RWPE2 (cell line): ENCODE data around the gene DIPK2B.

Experiments used
- ATAC-seq: fragments of 200-7000 bp; cut with Tn5 transposase; 3 replicates; pipeline ENCODE4 v1.9.1; 2021; ENCODE audit warnings: low read depth
- DNase-seq: peaks from one replicate; pipeline ENCODE4 v3.0.0-alpha.2; 2020; ENCODE audit warnings: low spot score
- H3K27ac ChIP-seq: fragments of 450-650 bp; 2 replicates; pipeline ENCODE4 v1.5.1; 2017; ENCODE audit warnings: mild to moderate bottlenecking; ENCODE audit not compliant: poor library complexity, severe bottlenecking
- H3K27me3 ChIP-seq: fragments of 250-450 bp; sonication (Bioruptor Pico); 2 replicates; pipeline ENCODE4 v1.5.1; 2021; ENCODE audit warnings: mild to moderate bottlenecking, moderate library complexity; ENCODE audit not compliant: insufficient read depth, poor library complexity, severe bottlenecking
- H3K36me3 ChIP-seq: fragments of 250-450 bp; sonication (Bioruptor Pico); 2 replicates; pipeline ENCODE4 v1.5.1; 2020; ENCODE audit warnings: low read depth, mild to moderate bottlenecking, moderate library complexity
- H3K4me1 ChIP-seq: fragments of 250-450 bp; sonication (Bioruptor Pico); 2 replicates; pipeline ENCODE4 v1.5.1; 2021; ENCODE audit warnings: mild to moderate bottlenecking, moderate library complexity; ENCODE audit not compliant: insufficient read depth, poor library complexity, severe bottlenecking
- H3K4me3 ChIP-seq: fragments of 250-450 bp; sonication (Bioruptor Pico); 2 replicates; pipeline ENCODE4 v1.5.1; 2021; ENCODE audit warnings: mild to moderate bottlenecking, moderate library complexity; ENCODE audit not compliant: severe bottlenecking
- H3K9me3 ChIP-seq: fragments of 250-450 bp; sonication (Bioruptor Pico); 2 replicates; pipeline ENCODE4 v1.5.1; 2021; ENCODE audit warnings: mild to moderate bottlenecking, moderate library complexity; ENCODE audit not compliant: severe bottlenecking
- CTCF ChIP-seq: fragments of 450-650 bp; IDR thresholded peaks from one replicate; pipeline ENCODE4 v1.5.1; 2017; ENCODE audit warnings: mild to moderate bottlenecking, moderate library complexity; ENCODE audit not compliant: poor library complexity, severe bottlenecking

DIPK2B gene

GRCh38 chrX:45200741-45201234 lies at the start of gene DIPK2B:
Gene DIPK2B (minus strand): TSS chrX:45200876. CDS start chrX:45200826, 50 bp downstream.
- no peaks in the 10 kb centered on the region for H3K9me3 ChIP-seq
- no peaks in the 10 kb centered on the region for H3K27me3 ChIP-seq
- no peak within 1 kb of the TSS for H3K4me3 ChIP-seq
- no peaks in the 10 kb centered on the region for H3K36me3 ChIP-seq
- no peak within 1 kb of the TSS for H3K27ac ChIP-seq
- no peak for DNase-seq
- TF ChIP-seq CTCF = no peak
- H3K4me1 ChIP-seq = no peaks in the 10 kb centered on the region
- no peak for ATAC-seq

- TF ChIP-seq CTCF = no peak
- Histone ChIP-seq H3K9me3 (no peaks in the 10 kb centered on the region), H3K4me3 (no peak overlapping the region), H3K27ac (no peak overlapping the region), H3K4me1 (no peaks in the 10 kb centered on the region), H3K36me3 (no peaks in the 10 kb centered on the region), H3K27me3 (no peaks in the 10 kb centered on the region)
- ATAC-seq (no peak), DNase-seq (no peak)
Observed at GRCh38 chrX:45240301-45240700, 39.6 kb upstream of the DIPK2B start.

- H3K27me3 ChIP-seq = no peaks in the 10 kb centered on the region
- no peak overlapping the region for H3K27ac ChIP-seq
- H3K36me3 ChIP-seq = no peaks in the 10 kb centered on the region
- TF ChIP-seq CTCF = no peak
- no peak for ATAC-seq
- no peaks in the 10 kb centered on the region for H3K9me3 ChIP-seq
- no peaks in the 10 kb centered on the region for H3K4me1 ChIP-seq
- no peak for DNase-seq
- H3K4me3 ChIP-seq = no peak overlapping the region
Observed at GRCh38 chrX:45238489-45238888, 37.8 kb upstream of the DIPK2B start.

- Histone ChIP-seq H3K27ac (no peak overlapping the region), H3K9me3 (no peaks in the 10 kb centered on the region), H3K36me3 (no peaks in the 10 kb centered on the region), H3K27me3 (no peaks in the 10 kb centered on the region), H3K4me1 (no peaks in the 10 kb centered on the region), H3K4me3 (no peak overlapping the region)
- ATAC-seq (no peak), DNase-seq (no peak)
- TF ChIP-seq CTCF = no peak
Observed at GRCh38 chrX:45233531-45233930, 32.9 kb upstream of the DIPK2B start.

- ATAC-seq = no peak
- no peaks in the 10 kb centered on the region for H3K4me1 ChIP-seq
- H3K27ac ChIP-seq = no peak overlapping the region
- H3K4me3 ChIP-seq = no peak overlapping the region
- no peak for TF ChIP-seq CTCF
- no peak for DNase-seq
- H3K27me3 ChIP-seq = no peaks in the 10 kb centered on the region
- H3K9me3 ChIP-seq = no peaks in the 10 kb centered on the region
- no peaks in the 10 kb centered on the region for H3K36me3 ChIP-seq
Observed at GRCh38 chrX:45232139-45232538, 31.5 kb upstream of the DIPK2B start.
